Kidney epithelial cell (primary cell): ENCODE measurements around the gene PTPRN. TPM values are rescaled to one million over a fixed set of nuclear protein-coding genes. Genes with fewer than 3 reads are reported as not detected.

ENCODE experiments used
- DNase-seq: peaks from one replicate; pipeline ENCODE4 v3.0.0-alpha.2; 2010; ENCODE audit warnings: low read depth
- H3K27me3 ChIP-seq: 2 replicates; pipeline ENCODE4 v1.6.0; 2011; ENCODE audit warnings: low read length; ENCODE audit not compliant: control insufficient read depth, insufficient read depth
- H3K36me3 ChIP-seq: 2 replicates; pipeline ENCODE4 v1.5.1; 2011; ENCODE audit warnings: low read length; ENCODE audit not compliant: control insufficient read depth, insufficient read depth
- H3K4me3 ChIP-seq: 2 replicates; pipeline ENCODE4 v1.5.1; 2011; ENCODE audit warnings: low read depth, mild to moderate bottlenecking, control low read depth, low read length
- CTCF ChIP-seq: IDR thresholded peaks from 2 replicates; pipeline ENCODE4 v1.5.1; 2011; ENCODE audit warnings: mild to moderate bottlenecking, moderate library complexity, low read length, control low read depth, inconsistent platforms; ENCODE audit not compliant: insufficient read depth, poor library complexity, severe bottlenecking
- total RNA-seq: library from RNA; depleted of rRNA; stranded (reverse); fragments of >200 nt; gene quantifications from 2 replicates; pipeline ENCODE4 v1.2.3, GENCODE V29; 2015

Gene PTPRN
- total RNA-seq, 1 donor from 2014 or later: 3.8 TPM

- TF ChIP-seq CTCF: peak; percentile 19
- peak within 1 kb of the TSS; percentile 63 for H3K4me3 ChIP-seq
- no peaks in the 10 kb centered on the region for H3K36me3 ChIP-seq
- peak; percentile 97 for DNase-seq
- H3K27me3 ChIP-seq: no peaks in the 10 kb centered on the region
These were observed 29.9 kb downstream of the PTPRN start, which contains the start of gene DNAJB2 for GRCh38 chr2:219279151-219279915. Gene DNAJB2, plus strand, starts transcription at chr2:219279366. Its CDS starts 468 bp downstream, at chr2:219279834.

- no peaks in the 10 kb centered on the region for H3K36me3 ChIP-seq
- no peak for TF ChIP-seq CTCF
- DNase-seq: no peak
- H3K27me3 ChIP-seq: no peaks in the 10 kb centered on the region
- no peak overlapping the region for H3K4me3 ChIP-seq
These were observed 30.5 kb downstream of the PTPRN start for GRCh38 chr2:219278655-219279150.

GRCh38 chr2:219277703-219278654 lies 31.2 kb downstream of the PTPRN start:
- Histone ChIP-seq H3K4me3 (no peak overlapping the region), H3K27me3 (no peaks in the 10 kb centered on the region), H3K36me3 (no peaks in the 10 kb centered on the region)
- DNase-seq: no peak
- TF ChIP-seq CTCF: peak; percentile 95

GRCh38 chr2:219274361-219274921 lies 34.8 kb downstream of the PTPRN start:
- no peak overlapping the region for H3K4me3 ChIP-seq
- H3K36me3 ChIP-seq: no peaks in the 10 kb centered on the region
- no peak for TF ChIP-seq CTCF
- DNase-seq: peak; percentile 86
- H3K27me3 ChIP-seq: no peaks in the 10 kb centered on the region

- peak; percentile 70 for DNase-seq
- H3K4me3 ChIP-seq: no peak overlapping the region
- TF ChIP-seq CTCF: no peak
- H3K27me3 ChIP-seq: no peaks in the 10 kb centered on the region
- H3K36me3 ChIP-seq: no peaks in the 10 kb centered on the region
These were observed 35.3 kb downstream of the PTPRN start for GRCh38 chr2:219273937-219274336.
